ENCODE results near the gene KRT32. TPM values are rescaled to one million over a fixed set of nuclear protein-coding genes. Genes with fewer than 3 reads are reported as not detected.

Gene KRT32
- total RNA-seq, 4 donors from 2014 or later = 0.61 to 12.8 (median 4.6) TPM

DNA sequence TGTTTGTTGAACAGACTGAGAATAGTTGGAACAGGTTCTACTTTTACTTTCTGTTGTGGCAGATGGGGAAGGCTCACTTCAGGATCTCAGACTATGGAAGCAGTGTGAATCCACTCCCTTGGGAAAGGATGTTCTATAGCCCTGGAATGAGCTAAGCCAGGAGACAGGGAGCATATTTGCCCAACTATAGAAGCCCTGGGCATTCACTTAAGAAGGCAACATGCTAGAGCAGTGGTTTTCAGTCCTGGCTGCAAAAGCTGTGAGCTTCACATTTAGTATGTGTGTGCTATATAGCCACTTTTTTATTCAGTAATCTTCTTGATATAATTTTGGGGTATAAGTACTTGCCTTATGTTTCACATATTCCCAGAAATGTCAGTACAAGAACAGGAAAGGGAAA, 1.2 kb upstream of the KRT32 start:
- TF ChIP-seq POLR2A (IDR thresholded peaks at IDR 0.05) = no peak
- TF ChIP-seq, protein P1, sequence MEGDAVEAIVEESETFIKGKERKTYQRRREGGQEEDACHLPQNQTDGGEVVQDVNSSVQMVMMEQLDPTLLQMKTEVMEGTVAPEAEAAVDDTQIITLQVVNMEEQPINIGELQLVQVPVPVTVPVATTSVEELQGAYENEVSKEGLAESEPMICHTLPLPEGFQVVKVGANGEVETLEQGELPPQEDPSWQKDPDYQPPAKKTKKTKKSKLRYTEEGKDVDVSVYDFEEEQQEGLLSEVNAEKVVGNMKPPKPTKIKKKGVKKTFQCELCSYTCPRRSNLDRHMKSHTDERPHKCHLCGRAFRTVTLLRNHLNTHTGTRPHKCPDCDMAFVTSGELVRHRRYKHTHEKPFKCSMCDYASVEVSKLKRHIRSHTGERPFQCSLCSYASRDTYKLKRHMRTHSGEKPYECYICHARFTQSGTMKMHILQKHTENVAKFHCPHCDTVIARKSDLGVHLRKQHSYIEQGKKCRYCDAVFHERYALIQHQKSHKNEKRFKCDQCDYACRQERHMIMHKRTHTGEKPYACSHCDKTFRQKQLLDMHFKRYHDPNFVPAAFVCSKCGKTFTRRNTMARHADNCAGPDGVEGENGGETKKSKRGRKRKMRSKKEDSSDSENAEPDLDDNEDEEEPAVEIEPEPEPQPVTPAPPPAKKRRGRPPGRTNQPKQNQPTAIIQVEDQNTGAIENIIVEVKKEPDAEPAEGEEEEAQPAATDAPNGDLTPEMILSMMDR (IDR thresholded peaks at IDR 0.05) = no peak
- H3K9me3 ChIP-seq = no peaks in the 10 kb centered on the region
- no peak for DNase-seq
- H3K27me3 ChIP-seq = no peaks in the 10 kb centered on the region
- H3K4me1 ChIP-seq = peaks cover 13 to 49% (median 29%) of the 10 kb centered on the region in 3 donors
- no peak overlapping the region for H3K27ac ChIP-seq
- H3K36me3 ChIP-seq = no peaks in the 10 kb centered on the region
- H3K4me3 ChIP-seq = no peak overlapping the region
- intact Hi-C loops (cut with DNase I) = no loop called here

- Histone ChIP-seq H3K36me3 (no peaks in the 10 kb centered on the region), H3K27me3 (no peaks in the 10 kb centered on the region), H3K4me3 (no peak overlapping the region), H3K27ac (peak overlapping the region in 3 of 4 donors; percentile 12 to 50 (median 49)), H3K9me3 (no peaks in the 10 kb centered on the region), H3K4me1 (peaks cover 13 to 56% (median 29%) of the 10 kb centered on the region in 3 donors)
- TF ChIP-seq, protein P1 (IDR thresholded peaks at IDR 0.05) = no peak
- TF ChIP-seq POLR2A (IDR thresholded peaks at IDR 0.05) = no peak
- intact Hi-C loops (cut with DNase I) = no loop called here
- 21 to 45% methylated on average over 2 to 3 of the region's 4 CpGs for WGBS, 2 donors
- no peak for DNase-seq
These were observed 375 bp upstream of the KRT32 start for GRCh38 chr17:41467561-41467960.

DNA sequence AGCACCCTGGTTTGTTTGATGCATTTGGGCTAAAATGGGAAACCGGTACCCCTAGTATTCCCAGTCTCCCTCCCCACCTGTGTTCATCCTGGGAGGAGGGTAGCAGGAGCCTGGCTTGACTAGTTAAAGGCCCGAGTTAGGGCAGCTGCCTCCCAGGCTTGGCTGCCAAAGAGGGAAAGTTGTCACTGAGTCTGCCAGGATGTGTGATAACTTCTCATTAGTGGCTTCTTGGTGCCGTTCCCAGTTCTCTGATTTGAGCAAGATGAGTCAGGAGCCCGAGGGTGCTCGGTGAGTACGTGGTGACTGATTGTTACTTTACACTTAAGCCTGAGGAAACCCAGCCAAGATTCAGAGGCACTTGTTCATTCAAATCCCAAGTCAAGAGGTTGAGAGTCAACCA, 2.5 kb downstream of the KRT32 start:
- no peak overlapping the region for H3K4me3 ChIP-seq
- H3K36me3 ChIP-seq = no peaks in the 10 kb centered on the region
- intact Hi-C loops (cut with DNase I) = no loop called here
- 11 to 56% methylated on average over 2 to 3 of the region's 6 CpGs for WGBS, 2 donors
- no peaks in the 10 kb centered on the region for H3K9me3 ChIP-seq
- H3K27ac ChIP-seq = peak overlapping the region in 3 of 4 donors; percentile 17 to 71 (median 64)
- DNase-seq = no peak
- peaks cover 13 to 67% (median 29%) of the 10 kb centered on the region in 3 donors for H3K4me1 ChIP-seq
- TF ChIP-seq, protein P1 (IDR thresholded peaks at IDR 0.05) = no peak
- TF ChIP-seq POLR2A (IDR thresholded peaks at IDR 0.05) = no peak
- no peaks in the 10 kb centered on the region for H3K27me3 ChIP-seq

DNA sequence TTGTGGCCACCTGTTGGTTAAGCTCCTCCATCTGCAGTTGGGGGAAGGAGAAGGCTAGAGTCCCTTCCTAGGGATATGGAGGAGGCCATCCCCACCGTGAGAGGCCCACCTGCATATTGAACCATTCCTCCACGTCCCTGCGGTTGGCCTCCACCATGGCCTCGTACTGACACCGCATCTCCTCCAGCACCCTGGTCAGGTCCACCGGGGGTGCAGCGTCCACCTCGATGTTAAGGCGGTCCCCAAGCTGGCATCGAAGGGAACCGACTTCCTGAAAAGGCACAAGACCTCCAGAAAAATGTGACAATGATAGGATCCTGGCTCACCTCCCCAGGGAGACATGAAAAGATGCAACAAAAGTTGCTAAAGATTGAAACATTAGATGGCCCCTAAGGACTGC, 3.0 kb downstream of the KRT32 start:
- 83% methylated on average over 9 of the region's 11 CpGs; no CpG with 5 or more reads in 1 of the 2 donors for WGBS, 2 donors
- H3K9me3 ChIP-seq = no peaks in the 10 kb centered on the region
- intact Hi-C loops (cut with DNase I) = no loop called here
- DNase-seq = no peak
- no peak overlapping the region for H3K4me3 ChIP-seq
- no peaks in the 10 kb centered on the region for H3K27me3 ChIP-seq
- H3K27ac ChIP-seq = peak overlapping the region in 3 of 4 donors; percentile 17 to 64 (median 60)
- H3K36me3 ChIP-seq = no peaks in the 10 kb centered on the region
- peaks cover 15 to 72% (median 29%) of the 10 kb centered on the region in 3 donors for H3K4me1 ChIP-seq
- no peak for TF ChIP-seq POLR2A (IDR thresholded peaks at IDR 0.05)
- TF ChIP-seq, protein P1 (IDR thresholded peaks at IDR 0.05) = no peak

DNA sequence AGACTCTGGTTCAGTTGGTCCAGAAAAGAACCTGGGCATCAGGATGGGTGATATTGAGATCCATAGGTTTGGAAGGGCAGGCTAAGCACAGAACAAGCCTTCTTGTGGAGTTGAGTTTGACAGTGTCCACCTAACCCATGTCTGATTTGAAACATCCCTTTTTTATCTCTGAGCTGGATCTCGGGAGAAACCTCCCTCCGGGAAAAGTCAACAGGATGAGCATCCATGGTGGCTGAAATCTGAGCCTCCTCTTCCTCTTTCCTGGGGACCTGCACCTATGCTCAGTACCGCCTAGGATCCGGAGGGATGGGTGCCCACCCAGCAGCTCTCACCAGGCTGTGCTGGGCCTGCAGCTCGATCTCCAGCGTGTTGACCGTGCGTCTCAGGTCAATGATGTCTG, 3.4 kb downstream of the KRT32 start:
- Histone ChIP-seq H3K36me3 (no peaks in the 10 kb centered on the region), H3K4me1 (peaks cover 15 to 76% (median 29%) of the 10 kb centered on the region in 3 donors), H3K27me3 (no peaks in the 10 kb centered on the region), H3K4me3 (no peak overlapping the region), H3K9me3 (no peaks in the 10 kb centered on the region), H3K27ac (peak overlapping the region in 2 of 4 donors; percentile 60 to 64)
- TF ChIP-seq, protein P1 (IDR thresholded peaks at IDR 0.05) = no peak
- no peak for TF ChIP-seq POLR2A (IDR thresholded peaks at IDR 0.05)
- WGBS, 2 donors = 90 to 98% methylated on average over 4 to 5 of the region's 8 CpGs
- DNase-seq = no peak
- intact Hi-C loops (cut with DNase I) = no loop called here

Data from esophagus squamous epithelium (tissue), 5 donors.